Activated B cell treated with CpG ODN at 0.5 μM for 24 hours (primary cell): Measurements from ENCODE around the gene LARP4B. TPM values are rescaled to one million over a fixed set of nuclear protein-coding genes. Genes with fewer than 3 reads are reported as not detected.
A peak's percentile ranks its signal among the peaks of the same experiment; 100 is the strongest.

Experiments used
- ATAC-seq: fragments of 200-7000 bp; cut with Tn5 transposase; one replicate; pipeline ENCODE4 v1.10.0; 2021; ENCODE audit warnings: low read depth, mild to moderate bottlenecking, moderate library complexity
- CTCF ChIA-PET: fragments of 350-600 bp; sonication (Branson Sonifier 250); formaldehyde crosslinking; loops from one replicate; lab custom pipeline; 2021; ENCODE audit warnings: antibody characterized with exemption; lab: Charles Lee
- POLR2A ChIA-PET: fragments of 350-600 bp; sonication (Branson Sonifier 250); formaldehyde crosslinking; loops from one replicate; lab custom pipeline; 2021; ENCODE audit warnings: antibody characterized with exemption; lab: Charles Lee
- DNase-seq: peaks from one replicate; pipeline ENCODE4 v3.0.0; 2022
- H3K27ac Mint-ChIP-seq: one replicate; pipeline ENCODE4 v1.8.0; 2020; ENCODE audit warnings: mixed read lengths
- H3K27me3 Mint-ChIP-seq: one replicate; pipeline ENCODE4 v1.8.0; 2021; ENCODE audit warnings: mixed read lengths
- H3K36me3 Mint-ChIP-seq: one replicate; pipeline ENCODE4 v1.8.0; 2021; ENCODE audit warnings: low read depth, mixed read lengths
- H3K4me1 Mint-ChIP-seq: one replicate; pipeline ENCODE4 v1.8.0; 2021; ENCODE audit warnings: mixed read lengths
- H3K4me3 Mint-ChIP-seq: one replicate; pipeline ENCODE4 v1.8.0; 2020; ENCODE audit warnings: mild to moderate bottlenecking, mixed read lengths
- H3K9me3 Mint-ChIP-seq: one replicate; pipeline ENCODE4 v1.8.0; 2020; ENCODE audit warnings: mixed read lengths
- CTCF ChIP-seq: fragments of 200-600 bp; IDR thresholded peaks from one replicate; pipeline ENCODE4 v1.8.0; 2022; ENCODE audit warnings: antibody characterized with exemption, mild to moderate bottlenecking
- intact Hi-C: fragments of 100-400 bp; cut with micrococcal nuclease; formaldehyde crosslinking; loops from one replicate; pipeline ENCODE4 v1.15.1; 2024
- total RNA-seq: library from RNA; stranded (reverse); gene quantifications from 2 replicates; pipeline ENCODE4 v1.2.3, GENCODE V29; 2022

LARP4B gene
- total RNA-seq, 1 donor from 2014 or later, result 103 TPM

- Mint-ChIP-seq H3K4me3 (no peak overlapping the region), H3K9me3 (no peaks in the 10 kb centered on the region)
- no peak for ATAC-seq
Measured at GRCh38 chr10:778626-779330, 152.7 kb downstream of the LARP4B start.

GRCh38 chr10:777913-778479 is 153.5 kb downstream of the LARP4B start:
- Mint-ChIP-seq H3K27ac (no peak overlapping the region), H3K4me1 (no peaks in the 10 kb centered on the region), H3K9me3 (no peaks in the 10 kb centered on the region), H3K36me3 (no peaks in the 10 kb centered on the region), H3K27me3 (peaks cover 22% of the 10 kb centered on the region), H3K4me3 (no peak overlapping the region)
- no peak for ATAC-seq
- POLR2A ChIA-PET, result interaction anchor here (0.5 kb wide), 1 partner anchor 86 kb away, joined by 4 read pairs; no protein-coding TSS in a partner anchor
- no peak for TF ChIP-seq CTCF
- CTCF ChIA-PET, result no interaction called here
- no peak for DNase-seq
- intact Hi-C loops, result no loop called here

More at GRCh38 chr10:778626-779330, 152.7 kb downstream of the LARP4B start:
- TF ChIP-seq CTCF, result no peak
- no peaks in the 10 kb centered on the region for H3K36me3 Mint-ChIP-seq
- peaks cover 22% of the 10 kb centered on the region for H3K27me3 Mint-ChIP-seq
- peak; percentile 8 for DNase-seq
- intact Hi-C loops, result no loop called here
- no peak overlapping the region for H3K27ac Mint-ChIP-seq
- no peaks in the 10 kb centered on the region for H3K4me1 Mint-ChIP-seq
- ChIA-PET POLR2A (interaction anchor here (0.5 kb wide), 1 partner anchor 86 kb away, joined by 4 read pairs; no protein-coding TSS in a partner anchor), CTCF (no interaction called here)

- no peaks in the 10 kb centered on the region for H3K36me3 Mint-ChIP-seq
- H3K4me1 Mint-ChIP-seq, result no peaks in the 10 kb centered on the region
- ChIA-PET CTCF (no interaction called here), POLR2A (no interaction called here)
- peaks cover 13% of the 10 kb centered on the region for H3K27me3 Mint-ChIP-seq
- no peak for DNase-seq
- intact Hi-C loops, result no loop called here
- no peak overlapping the region for H3K4me3 Mint-ChIP-seq
- no peak for TF ChIP-seq CTCF
- H3K9me3 Mint-ChIP-seq, result no peaks in the 10 kb centered on the region
- no peak overlapping the region for H3K27ac Mint-ChIP-seq
- ATAC-seq, result no peak
Measured at GRCh38 chr10:776772-777171, 154.7 kb downstream of the LARP4B start.

GRCh38 chr10:775245-776075 is 156.0 kb downstream of the LARP4B start:
- DNase-seq (no peak), ATAC-seq (no peak)
- intact Hi-C loops, result no loop called here
- no peak overlapping the region for H3K27ac Mint-ChIP-seq
- no peak overlapping the region for H3K4me3 Mint-ChIP-seq
- ChIA-PET POLR2A (no interaction called here), CTCF (no interaction called here)
- H3K9me3 Mint-ChIP-seq, result peaks cover 3% of the 10 kb centered on the region
- no peaks in the 10 kb centered on the region for H3K36me3 Mint-ChIP-seq
- no peak for TF ChIP-seq CTCF
- H3K4me1 Mint-ChIP-seq, result no peaks in the 10 kb centered on the region
- H3K27me3 Mint-ChIP-seq, result peaks cover 6% of the 10 kb centered on the region
